Gastrocnemius medialis (tissue), 4 donors: ENCODE measurements around the gene RAB10. TPM values are rescaled to one million over a fixed set of nuclear protein-coding genes. Genes with fewer than 3 reads are reported as not detected.
"Not testable (repeated sequence)": the region's sequence is repeated elsewhere in the genome, so short reads cannot be mapped to it uniquely, and the experiment has no call there.

Experiments
- ATAC-seq, 2 donors: fragments of 150-250 bp; one replicate each; pipeline ENCODE4 v1.9.1; 2016
- DNase-seq, 2 donors: peaks; one replicate each; pipeline ENCODE4 v3.0.0-alpha.2; 2019
- H3K27ac ChIP-seq, 4 donors: fragments of 200-600 bp; sonication (generic); 1 replicate in 1 of 4; 2 replicates in 3 of 4; pipeline ENCODE4 v1.5.1; 2016 to 2018; ENCODE audit warnings: mild to moderate bottlenecking in 2 of 4, moderate library complexity in 1 of 4
- H3K27me3 ChIP-seq, 3 donors: fragments of 200-600 bp; sonication (generic) in 2 of 3; 1 replicate in 1 of 3; 2 replicates in 2 of 3; pipeline versions ENCODE4 v1.5.1 to v1.6.0; 2016 to 2019; ENCODE audit warnings: mild to moderate bottlenecking in 1 of 3, moderate library complexity in 1 of 3
- H3K36me3 ChIP-seq, 2 donors: fragments of 200-600 bp; sonication (generic) in 1 of 2; one replicate each; pipeline ENCODE4 v1.5.1; 2017 to 2018
- H3K4me1 ChIP-seq, 2 donors: fragments of 200-600 bp; sonication (generic) in 1 of 2; one replicate each; pipeline ENCODE4 v1.5.1; 2016 to 2017; ENCODE audit warnings: mild to moderate bottlenecking in 2 of 2
- H3K4me3 ChIP-seq, 4 donors: fragments of 200-600 bp; sonication (generic) in 3 of 4; 1 replicate in 1 of 4; 2 replicates in 3 of 4; pipeline ENCODE4 v1.5.1; 2016 to 2019; ENCODE audit warnings: mild to moderate bottlenecking in 2 of 4
- H3K9me3 ChIP-seq, 3 donors: fragments of 200-600 bp; sonication (generic) in 2 of 3; 1 replicate in 1 of 3; 2 replicates in 2 of 3; pipeline ENCODE4 v1.5.1; 2016 to 2019
- CTCF ChIP-seq, 5 experiments: fragments of 450-650 bp in 3 of 5; fragments of 200-600 bp in 2 of 5; sonication (generic) in 2 of 5; IDR thresholded peaks in 4 of 5; conservative IDR thresholded peaks in 1 of 5; 1 replicate in 4 of 5; 2 replicates in 1 of 5; pipeline ENCODE4 v1.5.1; 2016 to 2019; ENCODE audit warnings: antibody characterized with exemption in 5 of 5, mild to moderate bottlenecking in 3 of 5, moderate library complexity in 3 of 5
- POLR2A ChIP-seq, 2 donors: fragments of 450-650 bp; IDR thresholded peaks; one replicate each; pipeline ENCODE4 v1.6.1; 2017; ENCODE audit warnings: antibody characterized with exemption in 2 of 2, mild to moderate bottlenecking in 2 of 2, moderate library complexity in 2 of 2
- in situ Hi-C, 4 donors: fragments of 200-750 bp; cut with MboI; loops; one replicate each; pipeline versions ENCODE4 v1.15.0 to v1.8.0; 2017; ENCODE audit warnings: low sequenced_read_pairs in 4 of 4
- intact Hi-C: fragments of 100-400 bp; cut with DNase I; formaldehyde crosslinking; loops from one replicate; pipeline ENCODE4 v1.15.1; 2023; ENCODE audit warnings: low total_unique reads
- total RNA-seq, 4 donors: library from RNA; depleted of rRNA; stranded (reverse); fragments of >200 nt; gene quantifications; one replicate each; pipeline versions ENCODE4 v1.1.0 to v1.2.3, GENCODE V29; 2016

RAB10 gene
- total RNA-seq, 4 donors from 2014 or later = 138 to 234 (median 168) TPM

- in situ Hi-C loops = loop anchor here in 3 of 4 donors (5.0 to 10.0 kb wide), 3 partner anchors 58 to 92 kb away; no protein-coding TSS in a partner anchor
- ATAC-seq (no peak), DNase-seq (no peak)
- TF ChIP-seq CTCF (IDR thresholded peaks at IDR 0.05 in 4 of 5, conservative IDR thresholded peaks at IDR 0.05 in 1 of 5) (no peak), POLR2A (IDR thresholded peaks at IDR 0.05) (no peak)
- intact Hi-C loops = loop anchor here (2.0 to 10.0 kb wide), 2 partner anchors 42 to 248 kb away; no protein-coding TSS in a partner anchor
- Histone ChIP-seq H3K27me3 (no peaks in the 10 kb centered on the region), H3K9me3 (no peaks in the 10 kb centered on the region), H3K36me3 (no peaks in the 10 kb centered on the region), H3K4me1 (peaks cover 39% of the 10 kb centered on the region in 2 donors), H3K4me3 (no peak overlapping the region), H3K27ac (peak overlapping the region; percentile 16 to 79 (median 63))
Measured at GRCh38 chr2:26086779-26087178, 52.9 kb downstream of the RAB10 start.

DNA sequence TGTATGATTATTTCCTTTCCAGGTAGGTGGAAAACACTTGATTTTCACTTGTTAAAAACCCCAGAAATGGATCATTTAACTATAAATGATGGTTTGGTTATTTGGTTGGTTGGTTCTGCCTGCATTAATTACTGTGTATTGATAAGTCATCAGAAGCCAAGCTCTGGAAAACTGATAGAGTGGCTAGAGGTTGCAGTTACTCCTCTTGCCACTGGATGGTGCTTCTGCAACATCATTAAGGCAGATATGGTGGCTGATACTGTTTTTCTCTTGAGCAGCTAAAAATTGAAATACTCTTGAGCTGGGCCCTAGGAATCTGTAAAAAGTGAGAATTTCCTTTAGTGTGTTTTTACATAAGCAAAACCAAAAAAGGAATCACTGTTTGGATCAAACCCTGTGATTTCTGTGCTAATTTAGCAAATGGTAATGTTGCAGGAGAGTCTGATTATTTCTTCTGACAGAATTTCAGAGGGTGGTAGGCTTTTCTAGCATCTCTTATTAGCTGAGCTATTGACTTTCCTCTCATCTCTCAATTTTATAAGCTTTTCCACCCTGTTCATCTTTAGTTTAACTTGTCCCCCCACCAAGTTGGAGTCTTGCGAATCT is 54.3 kb downstream of the RAB10 start:
- DNase-seq (no peak), ATAC-seq (peak; percentile 66 to 69)
- in situ Hi-C loops = loop anchor here in 3 of 4 donors (5.0 to 10.0 kb wide), 3 partner anchors 57 to 93 kb away; no protein-coding TSS in a partner anchor
- intact Hi-C loops = loop anchor here (1.0 to 10.0 kb wide), 3 partner anchors 57 to 247 kb away; no protein-coding TSS in a partner anchor
- Histone ChIP-seq H3K27ac (peak overlapping the region; percentile 70 to 84 (median 77)), H3K36me3 (no peaks in the 10 kb centered on the region), H3K9me3 (no peaks in the 10 kb centered on the region), H3K4me1 (peaks cover 39 to 52% of the 10 kb centered on the region in 2 donors), H3K27me3 (no peaks in the 10 kb centered on the region), H3K4me3 (no peak overlapping the region)
- no peak for TF ChIP-seq POLR2A (IDR thresholded peaks at IDR 0.05)
- TF ChIP-seq CTCF (IDR thresholded peaks at IDR 0.05 in 4 of 5, conservative IDR thresholded peaks at IDR 0.05 in 1 of 5) = peak; percentile 70 to 82 (median 76)

- not testable (repeated sequence) for H3K4me3 ChIP-seq, H3K9me3 ChIP-seq, ATAC-seq, DNase-seq, H3K27me3 ChIP-seq, H3K36me3 ChIP-seq
- H3K27ac ChIP-seq = peak overlapping the region; percentile 70 to 84 (median 77)
- in situ Hi-C loops = loop anchor here in 3 of 4 donors (5.0 to 10.0 kb wide), 3 partner anchors 56 to 94 kb away; no protein-coding TSS in a partner anchor
- H3K4me1 ChIP-seq = peaks cover 39 to 54% of the 10 kb centered on the region in 2 donors
- intact Hi-C loops = loop anchor here (1.0 to 10.0 kb wide), 3 partner anchors 56 to 246 kb away; no protein-coding TSS in a partner anchor
Measured at GRCh38 chr2:26088931-26089330, 55.0 kb downstream of the RAB10 start.

DNA sequence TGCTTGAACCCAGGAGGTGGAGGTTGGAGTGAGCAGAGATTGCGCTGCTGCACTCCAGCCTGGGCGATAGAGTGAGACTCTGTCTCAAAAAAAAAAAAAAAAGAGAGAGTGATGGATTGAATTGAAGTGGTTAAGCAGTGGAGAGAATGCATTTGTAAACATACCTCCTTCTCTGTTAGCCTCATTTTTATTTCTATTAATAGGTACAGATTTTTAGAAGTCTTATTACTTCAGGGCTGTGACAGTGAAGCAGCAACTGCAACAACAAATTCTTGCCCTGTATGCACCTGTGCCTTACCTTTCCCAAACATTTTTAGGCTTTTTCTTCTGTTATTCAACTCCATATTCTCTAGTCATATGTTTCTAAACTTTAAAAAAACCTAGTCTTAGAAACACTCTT is 55.5 kb downstream of the RAB10 start:
- no peaks in the 10 kb centered on the region for H3K36me3 ChIP-seq
- H3K9me3 ChIP-seq = no peaks in the 10 kb centered on the region
- peak in 1 of 5 experiments; percentile 2 for TF ChIP-seq CTCF (IDR thresholded peaks at IDR 0.05 in 4 of 5, conservative IDR thresholded peaks at IDR 0.05 in 1 of 5)
- TF ChIP-seq POLR2A (IDR thresholded peaks at IDR 0.05) = no peak
- H3K4me3 ChIP-seq = no peak overlapping the region
- ATAC-seq = peak; percentile 51 to 60
- H3K27me3 ChIP-seq = no peaks in the 10 kb centered on the region
- DNase-seq = no peak
- intact Hi-C loops = loop anchor here (10.0 kb wide), 1 partner anchor 245 kb away; no protein-coding TSS in a partner anchor
- H3K4me1 ChIP-seq = peaks cover 39 to 54% of the 10 kb centered on the region in 2 donors
- in situ Hi-C loops = loop anchor here in 3 of 4 donors (5.0 to 10.0 kb wide), 3 partner anchors 55 to 95 kb away; no protein-coding TSS in a partner anchor
- peak overlapping the region; percentile 70 to 84 (median 77) for H3K27ac ChIP-seq

DNA sequence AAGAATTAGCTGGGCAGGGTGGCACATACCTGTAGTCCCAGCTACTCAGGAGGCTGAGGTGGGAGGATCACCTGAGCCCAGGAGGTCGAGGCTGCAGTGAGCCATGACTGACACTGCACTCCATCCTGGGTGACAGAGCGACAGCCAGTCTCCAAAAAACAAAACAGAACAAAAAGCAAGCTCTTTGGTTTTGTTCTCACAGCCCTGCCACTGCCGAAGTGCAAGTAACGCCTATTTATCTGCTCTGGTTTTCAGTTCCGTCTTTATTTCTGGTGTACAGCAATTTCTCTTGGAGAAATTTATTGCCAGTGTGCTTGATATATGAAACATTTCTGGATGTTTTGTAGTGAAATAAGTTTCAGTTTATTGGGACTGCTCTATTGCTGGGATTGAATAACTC is 61.9 kb downstream of the RAB10 start:
- DNase-seq (no peak), ATAC-seq (no peak)
- TF ChIP-seq POLR2A (IDR thresholded peaks at IDR 0.05) (no peak), CTCF (IDR thresholded peaks at IDR 0.05 in 4 of 5, conservative IDR thresholded peaks at IDR 0.05 in 1 of 5) (no peak)
- H3K36me3 ChIP-seq = no peaks in the 10 kb centered on the region
- no peaks in the 10 kb centered on the region for H3K27me3 ChIP-seq
- H3K4me1 ChIP-seq = peaks cover 39 to 53% of the 10 kb centered on the region in 2 donors
- in situ Hi-C loops = no loop called here
- no peaks in the 10 kb centered on the region for H3K9me3 ChIP-seq
- peak overlapping the region in 3 of 4 donors; percentile 1 to 90 (median 85) for H3K27ac ChIP-seq
- H3K4me3 ChIP-seq = no peak overlapping the region
- intact Hi-C loops = no loop called here
